Tibial nerve (tissue), 4 donors: ENCODE measurements around the gene BYSL.

Experiments
- CTCF ChIP-seq, 5 experiments: fragments of 200-600 bp in 3 of 5; fragments of 450-650 bp in 2 of 5; sonication (generic) in 3 of 5; IDR thresholded peaks; one replicate each; pipeline ENCODE4 v1.5.1; 2016 to 2019; ENCODE audit warnings: antibody characterized with exemption in 5 of 5, mild to moderate bottlenecking in 3 of 5, moderate library complexity in 2 of 5
- EP300 ChIP-seq, 2 donors: sonication (generic); formaldehyde crosslinking; IDR thresholded peaks; one replicate each; pipeline ENCODE4 v1.6.1; 2017; ENCODE audit warnings: antibody characterized with exemption in 2 of 2, mild to moderate bottlenecking in 1 of 2
- POLR2A ChIP-seq, 2 donors: fragments of 450-650 bp; IDR thresholded peaks; one replicate each; pipeline ENCODE4 v1.6.1; 2017; ENCODE audit warnings: antibody characterized with exemption in 2 of 2, mild to moderate bottlenecking in 2 of 2, moderate library complexity in 2 of 2

GRCh38 chr6:41909727-41910126, 11.6 kb upstream of the BYSL start:
- TF ChIP-seq CTCF (IDR thresholded peaks at IDR 0.05) (no peak), EP300 (IDR thresholded peaks at IDR 0.05) (no peak), POLR2A (IDR thresholded peaks at IDR 0.05) (no peak)
